Upper lobe of right lung (tissue), 1 donor: ENCODE results near the gene MRPS31. TPM values are rescaled to one million over a fixed set of nuclear protein-coding genes. Genes with fewer than 3 reads are reported as not detected.

ENCODE experiments used
- ATAC-seq: fragments of 200-7000 bp; cut with Tn5 transposase; one replicate; pipeline ENCODE4 v1.9.1; 2020; ENCODE audit warnings: mild to moderate bottlenecking, moderate library complexity
- DNase-seq: peaks from one replicate; pipeline ENCODE4 v3.0.0-alpha.2; 2020
- H3K27ac ChIP-seq: fragments of 200-600 bp; one replicate; pipeline ENCODE4 v1.8.0; 2022
- H3K27me3 ChIP-seq: fragments of 200-600 bp; one replicate; pipeline ENCODE4 v1.8.0; 2022; ENCODE audit warnings: mild to moderate bottlenecking
- H3K36me3 ChIP-seq: fragments of 200-600 bp; one replicate; pipeline ENCODE4 v1.8.0; 2022
- H3K4me1 ChIP-seq: fragments of 200-600 bp; one replicate; pipeline ENCODE4 v1.8.0; 2022
- H3K4me3 ChIP-seq: fragments of 200-600 bp; one replicate; pipeline ENCODE4 v1.8.0; 2022; ENCODE audit warnings: mild to moderate bottlenecking
- H3K9me3 ChIP-seq: fragments of 200-600 bp; one replicate; pipeline ENCODE4 v1.8.0; 2022
- intact Hi-C: fragments of 100-400 bp; cut with DNase I; formaldehyde crosslinking; loops from one replicate; pipeline ENCODE4 v1.11.0; 2022
- total RNA-seq: library from RNA; stranded (reverse); fragmentation: NEBNext Ultra II Directional; extraction: Animal tissue kit (Norgen Biotek cat#: 25700); gene quantifications from one replicate; pipeline ENCODE4 v1.2.1, GENCODE V29; 2021
- TF ChIP-seq, protein P1 (sequence below): fragments of 200-600 bp; IDR thresholded peaks from one replicate; pipeline ENCODE4 v1.8.0; 2022; ENCODE audit warnings: antibody characterized with exemption
- donor health status: DM: no; HTN: yes; CAD: no; lungs with severe emphysema.

Gene MRPS31
- total RNA-seq, 1 donor from 2014 or later = 18.4 TPM

DNA sequence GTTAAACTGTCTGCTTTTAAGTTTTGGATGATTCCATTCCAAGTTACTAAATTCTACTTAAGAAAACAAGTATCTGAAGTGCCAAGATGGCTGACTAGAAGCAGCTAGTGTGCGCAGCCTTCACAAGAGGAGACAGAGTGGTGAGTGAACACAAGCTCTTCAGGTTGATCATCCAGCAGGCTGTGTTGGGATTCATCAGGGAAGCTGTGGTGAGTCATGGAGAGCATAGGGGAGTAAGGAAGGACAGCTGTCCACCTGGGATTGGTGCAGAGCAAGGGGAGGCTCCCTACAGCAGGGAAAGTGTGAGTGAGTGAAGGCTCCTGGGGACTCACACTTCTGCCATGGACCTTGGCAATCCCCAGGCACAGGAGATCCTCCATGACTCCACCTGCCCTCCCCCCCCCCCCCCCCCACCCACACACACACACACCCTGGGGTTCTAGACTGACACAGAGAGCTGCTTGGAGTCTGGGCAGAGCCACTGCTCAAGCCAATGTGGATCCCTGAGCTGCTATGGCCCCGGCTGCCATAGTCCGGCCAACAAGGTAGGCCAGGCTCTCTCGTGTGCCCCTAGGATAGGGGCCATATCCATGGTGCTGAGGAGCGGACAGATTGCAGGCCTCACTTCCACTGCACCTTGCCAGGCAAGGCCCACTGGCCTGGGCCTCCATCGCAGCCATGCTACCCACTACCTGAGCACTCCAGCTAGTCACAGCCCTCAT, 41.9 kb upstream of the MRPS31 start:
- ATAC-seq = peak; percentile 10
- intact Hi-C loops = no loop called here
- no peaks in the 10 kb centered on the region for H3K27me3 ChIP-seq
- no peak overlapping the region for H3K27ac ChIP-seq
- H3K4me1 ChIP-seq = no peaks in the 10 kb centered on the region
- TF ChIP-seq, protein P1, sequence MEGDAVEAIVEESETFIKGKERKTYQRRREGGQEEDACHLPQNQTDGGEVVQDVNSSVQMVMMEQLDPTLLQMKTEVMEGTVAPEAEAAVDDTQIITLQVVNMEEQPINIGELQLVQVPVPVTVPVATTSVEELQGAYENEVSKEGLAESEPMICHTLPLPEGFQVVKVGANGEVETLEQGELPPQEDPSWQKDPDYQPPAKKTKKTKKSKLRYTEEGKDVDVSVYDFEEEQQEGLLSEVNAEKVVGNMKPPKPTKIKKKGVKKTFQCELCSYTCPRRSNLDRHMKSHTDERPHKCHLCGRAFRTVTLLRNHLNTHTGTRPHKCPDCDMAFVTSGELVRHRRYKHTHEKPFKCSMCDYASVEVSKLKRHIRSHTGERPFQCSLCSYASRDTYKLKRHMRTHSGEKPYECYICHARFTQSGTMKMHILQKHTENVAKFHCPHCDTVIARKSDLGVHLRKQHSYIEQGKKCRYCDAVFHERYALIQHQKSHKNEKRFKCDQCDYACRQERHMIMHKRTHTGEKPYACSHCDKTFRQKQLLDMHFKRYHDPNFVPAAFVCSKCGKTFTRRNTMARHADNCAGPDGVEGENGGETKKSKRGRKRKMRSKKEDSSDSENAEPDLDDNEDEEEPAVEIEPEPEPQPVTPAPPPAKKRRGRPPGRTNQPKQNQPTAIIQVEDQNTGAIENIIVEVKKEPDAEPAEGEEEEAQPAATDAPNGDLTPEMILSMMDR = no peak
- no peak overlapping the region for H3K4me3 ChIP-seq
- peaks cover 16% of the 10 kb centered on the region for H3K36me3 ChIP-seq
- DNase-seq = no peak
- no peaks in the 10 kb centered on the region for H3K9me3 ChIP-seq

DNA sequence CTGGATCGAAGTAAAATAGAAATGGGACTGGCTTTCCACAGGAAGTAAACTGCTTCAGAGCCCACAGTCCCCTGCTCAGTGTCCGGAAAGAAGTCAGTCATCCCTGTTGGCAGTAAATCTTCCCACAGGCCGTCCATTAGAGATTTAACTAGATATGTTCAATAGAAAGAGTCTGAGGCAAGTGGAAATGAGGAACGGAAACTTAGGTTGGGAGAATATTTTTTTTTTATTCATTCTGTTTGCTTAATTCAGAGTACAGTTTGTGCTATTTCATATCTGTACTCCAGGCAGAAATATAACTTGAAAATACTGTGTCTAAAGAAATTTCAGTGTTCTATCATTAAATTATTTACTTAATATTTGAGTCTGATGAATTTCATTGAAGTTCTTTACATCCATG, 41.1 kb upstream of the MRPS31 start:
- H3K4me1 ChIP-seq = no peaks in the 10 kb centered on the region
- ATAC-seq (no peak), DNase-seq (no peak)
- H3K9me3 ChIP-seq = no peaks in the 10 kb centered on the region
- intact Hi-C loops = no loop called here
- TF ChIP-seq, protein P1 = no peak
- no peak overlapping the region for H3K27ac ChIP-seq
- no peaks in the 10 kb centered on the region for H3K27me3 ChIP-seq
- no peak overlapping the region for H3K4me3 ChIP-seq
- peaks cover 24% of the 10 kb centered on the region for H3K36me3 ChIP-seq

- ATAC-seq (no peak), DNase-seq (no peak)
- H3K4me3 ChIP-seq = no peak overlapping the region
- H3K36me3 ChIP-seq = peaks cover 31% of the 10 kb centered on the region
- no peak overlapping the region for H3K27ac ChIP-seq
- no peaks in the 10 kb centered on the region for H3K9me3 ChIP-seq
- no peaks in the 10 kb centered on the region for H3K27me3 ChIP-seq
- TF ChIP-seq, protein P1 = no peak
- intact Hi-C loops = no loop called here
- H3K4me1 ChIP-seq = no peaks in the 10 kb centered on the region
Observed at GRCh38 chr13:40809471-40809870, 38.5 kb upstream of the MRPS31 start.

DNA sequence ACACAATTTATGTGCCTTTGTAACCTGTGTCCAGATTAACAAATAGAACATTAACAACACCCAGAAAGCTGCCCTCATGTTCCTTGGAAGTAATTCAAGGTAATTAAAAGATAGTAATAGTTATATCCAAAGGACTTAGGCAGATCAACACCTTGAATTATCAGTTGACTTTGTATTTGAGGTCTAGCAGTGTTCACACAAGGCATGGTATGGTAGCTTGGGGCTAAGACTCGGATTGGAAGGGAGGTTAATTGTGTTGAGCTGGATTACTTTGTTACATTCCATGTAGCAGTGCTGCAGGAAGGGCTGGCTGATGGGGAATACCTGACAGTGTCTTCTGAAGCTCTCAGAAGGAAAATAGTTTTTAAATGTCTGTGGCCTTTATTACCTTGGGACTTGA, 35.3 kb upstream of the MRPS31 start:
- Histone ChIP-seq H3K27me3 (no peaks in the 10 kb centered on the region), H3K4me3 (no peak overlapping the region), H3K9me3 (no peaks in the 10 kb centered on the region), H3K4me1 (no peaks in the 10 kb centered on the region), H3K27ac (no peak overlapping the region), H3K36me3 (peaks cover 31% of the 10 kb centered on the region)
- TF ChIP-seq, protein P1 = no peak
- DNase-seq = no peak
- ATAC-seq = no peak
- intact Hi-C loops = no loop called here

- intact Hi-C loops = no loop called here
Observed at GRCh38 chr13:40803316-40803715, 32.3 kb upstream of the MRPS31 start.

More at GRCh38 chr13:40803316-40803715, 32.3 kb upstream of the MRPS31 start:
- no peaks in the 10 kb centered on the region for H3K9me3 ChIP-seq
- no peaks in the 10 kb centered on the region for H3K27me3 ChIP-seq
- DNase-seq (no peak), ATAC-seq (no peak)
- no peak overlapping the region for H3K27ac ChIP-seq
- H3K36me3 ChIP-seq = peaks cover 22% of the 10 kb centered on the region
- H3K4me3 ChIP-seq = no peak overlapping the region
- H3K4me1 ChIP-seq = no peaks in the 10 kb centered on the region
- TF ChIP-seq, protein P1 = no peak
